AG08395 (cell line): ENCODE measurements around the gene CAMTA1.
"Not testable (repeated sequence)": the region's sequence is repeated elsewhere in the genome, so short reads cannot be mapped to it uniquely, and the experiment has no call there.

Experiments used
- DNase-seq: peaks from one replicate; pipeline ENCODE4 v3.0.0; 2012; ENCODE audit warnings: mixed read lengths, low spot score

The CAMTA1 gene

DNA sequence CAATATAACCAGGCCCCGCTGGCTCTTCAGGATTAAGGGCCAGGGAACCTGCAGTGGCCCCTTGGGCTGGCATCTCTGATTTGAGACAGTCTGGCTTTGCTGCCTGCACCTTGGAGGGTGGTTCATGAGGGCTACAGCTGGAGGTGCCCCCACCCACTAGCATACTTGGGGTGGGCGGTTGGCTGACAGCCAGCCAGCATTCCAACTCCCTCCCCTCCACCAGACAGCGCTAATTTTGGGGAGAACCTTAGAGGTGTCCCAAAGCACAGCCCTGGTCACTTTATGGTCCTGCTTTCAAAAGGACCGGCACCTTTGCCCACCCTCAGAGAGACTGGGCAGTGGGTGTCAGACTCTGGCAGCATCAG is 805.2 kb downstream of the CAMTA1 start:
- no peak for DNase-seq

GRCh38 chr1:7591565-7591964 is 806.3 kb downstream of the CAMTA1 start:
- no peak for DNase-seq

DNA sequence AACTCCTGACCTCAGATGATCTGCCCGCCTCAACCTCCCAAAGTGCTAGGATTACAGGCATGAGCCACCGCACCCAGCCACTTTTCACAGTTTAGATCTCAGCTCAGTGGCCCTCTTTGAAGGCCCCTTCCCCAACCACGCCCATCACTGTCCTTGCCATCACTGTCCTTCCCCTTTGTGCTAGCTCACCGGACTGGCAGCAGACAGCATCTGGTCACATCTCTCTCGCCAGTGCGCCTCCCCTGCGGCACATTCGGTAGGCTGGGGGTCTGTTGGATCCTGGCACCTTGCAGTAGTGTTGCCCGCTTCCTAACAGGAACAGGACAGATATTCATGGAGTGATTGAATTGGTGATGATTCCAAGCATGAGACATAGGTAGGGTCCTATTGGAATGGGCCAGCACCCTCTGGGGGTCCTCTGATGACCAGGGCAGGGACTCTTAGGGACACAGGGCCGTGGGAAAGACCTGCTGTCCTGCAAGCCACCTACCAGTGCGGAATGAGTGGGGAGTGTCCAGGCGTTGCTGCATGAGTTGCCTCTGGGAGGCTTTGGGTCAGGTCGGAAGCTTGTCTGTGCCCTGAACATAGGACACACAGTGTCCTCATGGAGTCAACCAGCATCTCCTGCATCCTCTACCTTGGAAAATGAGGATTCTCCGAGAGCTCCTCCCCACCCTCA is 807.0 kb downstream of the CAMTA1 start:
- no peak for DNase-seq

DNA sequence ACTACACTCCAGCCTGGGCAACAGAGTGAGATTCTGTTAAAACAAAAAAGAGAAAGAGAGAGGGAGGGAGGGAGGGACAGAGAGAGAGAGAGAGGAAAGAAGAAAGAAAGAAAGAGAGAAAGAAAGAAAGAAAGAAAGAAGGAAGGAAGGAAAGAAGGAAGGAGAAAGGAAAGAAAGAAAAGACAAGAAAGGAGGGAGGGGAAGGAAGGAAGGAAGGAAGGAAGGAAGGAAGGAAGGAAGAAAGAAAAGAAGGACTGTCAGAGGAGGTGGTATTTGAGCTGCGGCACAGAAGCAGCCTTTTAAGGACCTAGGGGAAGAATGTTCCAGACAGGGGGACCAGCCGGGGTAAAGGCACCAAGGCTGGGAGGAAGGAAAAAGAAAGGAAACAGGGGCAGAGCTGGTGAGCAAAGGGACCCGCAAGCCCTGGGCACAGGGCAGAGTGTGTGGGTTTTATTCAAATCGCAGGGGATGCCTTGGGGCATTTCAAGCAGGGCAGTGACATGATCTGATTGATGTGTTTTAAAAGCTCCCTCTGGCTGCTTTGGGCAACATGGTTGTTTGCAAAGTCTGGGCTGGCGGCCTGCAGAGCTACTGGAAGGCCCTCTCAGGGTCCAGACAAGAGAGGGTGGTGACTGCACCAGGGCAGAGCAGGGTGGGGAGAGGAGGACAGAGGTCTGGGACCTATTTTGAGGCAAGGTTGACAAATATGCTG is 808.9 kb downstream of the CAMTA1 start:
- DNase-seq = no peak

- DNase-seq = no peak
Measured at GRCh38 chr1:7594714-7595295, 809.6 kb downstream of the CAMTA1 start.

DNA sequence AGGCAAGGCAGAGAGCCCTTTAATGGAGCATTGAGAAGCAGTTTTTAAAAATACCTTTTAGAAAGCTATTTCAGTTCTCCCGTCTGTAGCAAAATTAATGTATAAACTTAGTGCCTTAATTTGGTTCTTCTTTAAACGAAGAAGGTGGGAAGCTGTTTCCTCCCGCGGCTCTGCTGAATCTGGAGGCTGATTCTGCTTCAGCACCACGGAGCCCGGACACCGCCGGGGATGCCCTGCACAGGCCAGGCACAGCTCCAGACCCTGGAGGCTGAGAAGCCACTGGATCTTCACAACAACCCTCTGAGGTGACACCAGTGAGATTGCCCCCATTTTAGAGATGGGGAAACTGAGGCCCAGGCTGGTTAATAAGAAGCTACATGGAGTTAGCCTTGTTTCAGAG is 810.1 kb downstream of the CAMTA1 start:
- no peak for DNase-seq

- DNase-seq = no peak
Measured at GRCh38 chr1:7596126-7596965, 811.1 kb downstream of the CAMTA1 start.

GRCh38 chr1:7598058-7598457 is 812.8 kb downstream of the CAMTA1 start:
- not testable (repeated sequence) for DNase-seq

GRCh38 chr1:7604906-7605305 is 819.7 kb downstream of the CAMTA1 start:
- DNase-seq = not testable (repeated sequence)

DNA sequence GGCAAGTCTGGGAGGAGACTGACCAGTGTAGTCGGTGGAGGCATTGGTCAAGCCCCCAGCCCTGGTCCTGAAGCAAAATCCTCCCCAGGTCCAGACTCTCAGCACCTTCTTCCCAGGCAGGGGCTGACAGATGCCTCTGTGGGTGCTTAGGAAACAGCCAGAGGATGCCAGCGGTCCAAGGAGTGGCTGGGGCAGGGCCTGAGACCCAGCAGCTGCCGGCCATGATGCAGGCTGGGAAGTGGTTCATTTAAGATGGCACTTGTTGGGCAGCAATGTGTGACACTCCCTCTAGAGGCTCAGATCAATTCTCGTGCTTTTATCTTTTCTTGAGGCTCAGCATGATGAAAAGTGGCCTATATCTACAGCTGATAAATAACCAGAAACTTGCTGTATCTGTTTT is 820.8 kb downstream of the CAMTA1 start:
- no peak for DNase-seq

DNA sequence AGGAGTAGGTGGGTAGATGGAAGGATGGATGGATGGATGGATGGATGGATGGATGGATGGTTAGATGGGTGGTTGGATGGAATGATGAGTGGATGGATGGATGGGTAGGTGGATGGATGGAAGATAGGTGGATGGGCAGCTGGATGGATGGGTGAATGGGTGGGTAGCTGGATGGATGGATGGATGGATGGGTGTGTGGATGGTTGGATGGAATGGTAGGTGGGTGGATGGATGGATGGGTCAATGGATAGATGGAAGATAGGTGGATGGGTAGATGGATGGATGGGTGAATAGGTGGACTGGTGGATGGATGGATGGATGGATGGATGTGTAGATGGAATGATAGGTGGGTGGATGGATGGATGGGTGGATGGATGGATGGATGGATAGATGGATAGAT is 821.8 kb downstream of the CAMTA1 start:
- DNase-seq = no peak

DNA sequence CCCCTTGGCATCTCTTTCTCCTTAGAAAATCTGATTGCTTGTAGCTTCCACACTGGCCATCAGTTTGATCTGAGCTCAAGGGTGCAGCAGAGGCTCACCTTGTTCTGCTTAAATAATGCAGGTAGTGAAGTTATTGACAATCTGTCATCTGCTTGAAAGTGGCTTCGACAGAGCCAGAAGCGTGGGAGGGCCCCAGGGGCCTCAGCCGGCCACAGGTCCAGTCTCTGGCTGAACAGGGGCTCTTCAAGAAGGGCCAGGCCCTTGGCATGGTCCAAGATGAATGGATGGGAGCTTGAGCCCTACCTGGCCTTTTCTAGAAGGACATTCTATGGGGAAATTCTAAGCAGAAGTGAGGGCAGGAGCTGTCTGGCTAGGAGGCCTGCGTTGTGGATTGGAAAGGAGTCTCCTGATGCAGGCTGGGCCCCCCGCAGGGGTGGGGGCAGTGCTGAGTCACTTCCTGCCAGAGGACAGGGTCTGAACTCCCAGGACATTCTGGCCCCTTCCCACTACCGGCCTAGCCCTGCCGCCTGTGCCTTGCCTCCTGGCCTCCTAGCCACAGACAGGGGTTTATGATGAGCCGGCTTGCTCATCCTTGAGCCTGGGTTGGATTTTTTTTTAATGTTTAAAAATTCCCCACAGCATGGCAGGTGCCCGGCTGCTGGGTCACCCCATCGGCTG is 823.5 kb downstream of the CAMTA1 start:
- DNase-seq = no peak

DNA sequence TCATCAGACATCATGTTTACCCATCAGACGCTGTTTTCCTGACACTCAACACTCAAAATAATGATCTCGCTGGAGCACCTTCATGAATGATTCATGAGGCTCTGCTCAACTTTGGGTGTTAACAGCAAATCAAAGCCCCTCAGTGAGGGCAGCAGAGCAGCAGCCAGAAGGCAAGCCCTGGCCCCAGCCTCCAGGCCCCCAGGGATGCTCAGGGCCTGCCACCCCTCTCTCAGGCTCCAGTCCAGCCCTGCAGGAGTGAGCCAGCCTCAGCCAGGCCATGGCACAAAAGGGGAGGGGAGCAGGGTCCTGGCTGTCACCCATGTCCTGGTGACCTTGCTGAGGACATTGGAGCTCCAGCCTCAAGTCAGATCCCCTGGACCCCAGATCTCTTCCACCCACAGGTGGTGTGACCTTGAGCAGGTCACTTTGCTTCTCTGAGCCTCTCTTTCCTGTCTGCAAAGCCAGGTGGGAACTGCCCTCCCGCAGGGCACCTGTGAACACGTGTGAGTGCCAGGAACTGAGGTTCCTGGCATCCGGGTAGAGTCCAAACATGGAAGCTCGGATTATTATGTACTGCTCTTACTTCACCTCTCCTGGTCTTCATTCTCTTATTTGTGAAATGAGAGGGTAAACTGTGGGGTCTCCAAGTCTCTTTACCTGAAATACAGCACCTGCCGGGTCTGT is 824.2 kb downstream of the CAMTA1 start:
- no peak for DNase-seq

GRCh38 chr1:7610106-7610731 is 825.0 kb downstream of the CAMTA1 start:
- no peak for DNase-seq

- no peak for DNase-seq
Measured at GRCh38 chr1:7610936-7611335, 825.7 kb downstream of the CAMTA1 start.

DNA sequence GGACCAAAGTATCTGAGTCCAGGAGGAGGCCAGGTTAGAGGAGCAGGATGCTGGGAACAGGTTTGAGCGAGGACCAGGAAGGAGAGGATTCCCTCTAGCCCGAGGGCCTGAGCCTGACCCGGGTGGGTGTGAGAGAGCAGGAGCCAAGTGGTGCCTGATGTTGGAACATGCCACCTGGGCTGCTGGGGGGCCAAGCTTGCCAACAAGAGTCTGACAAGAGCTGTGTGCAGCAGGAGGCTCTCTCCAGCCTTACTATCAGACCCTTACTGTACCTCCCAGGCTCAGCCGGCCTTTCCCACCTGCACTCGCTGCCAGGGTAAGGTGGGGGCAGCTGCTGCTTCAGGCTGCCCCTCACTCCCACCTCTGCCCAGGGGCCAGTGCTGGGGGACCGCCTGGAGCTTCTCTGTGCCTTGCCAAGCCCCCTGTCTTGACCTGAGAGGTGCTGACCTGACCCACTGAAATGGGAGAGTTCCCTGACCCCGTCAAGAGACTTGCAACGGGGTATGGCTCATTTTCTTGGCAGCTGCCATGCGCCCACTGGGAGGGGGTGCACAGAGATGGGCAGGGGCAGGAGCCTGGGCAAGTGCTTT is 826.3 kb downstream of the CAMTA1 start:
- no peak for DNase-seq

GRCh38 chr1:7613106-7613850 is 828.0 kb downstream of the CAMTA1 start:
- DNase-seq = no peak

- DNase-seq = no peak
Measured at GRCh38 chr1:7613851-7614205, 828.6 kb downstream of the CAMTA1 start.

- no peak for DNase-seq
Measured at GRCh38 chr1:7614576-7615074, 829.4 kb downstream of the CAMTA1 start.

- no peak for DNase-seq
Measured at GRCh38 chr1:7615138-7615537, 829.9 kb downstream of the CAMTA1 start.
